HG02970 (cell line): ENCODE data around the gene TGM3.

Experiments used
- ATAC-seq: cut with Tn5 transposase; IDR thresholded peaks from one replicate; pipeline ENCODE4 v1.9.1; 2021; ENCODE audit warnings: mild to moderate bottlenecking, moderate library complexity, moderate number of reproducible peaks; ENCODE audit not compliant: unreplicated experiment, low FRiP score

TGM3 gene

DNA sequence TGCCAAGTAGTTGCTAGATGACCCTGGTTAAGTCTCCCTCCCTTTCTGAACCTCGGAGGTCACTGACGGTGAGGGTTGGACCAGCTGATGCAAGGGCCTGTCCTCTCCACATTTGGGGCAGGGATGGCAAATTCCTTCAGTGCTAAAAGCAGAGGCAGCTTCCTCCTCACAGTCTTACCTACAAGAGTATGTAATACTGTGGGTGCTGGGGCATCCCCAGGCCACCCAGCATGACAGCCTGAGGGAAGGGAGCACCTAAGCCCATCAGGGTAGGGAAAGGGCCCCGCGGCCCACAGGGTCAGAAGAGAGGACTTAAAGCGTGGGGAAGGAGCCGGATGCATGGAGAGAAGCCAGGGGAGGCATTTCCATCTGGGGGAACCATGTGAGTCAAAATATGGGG is 38.0 kb downstream of the TGM3 start:
- ATAC-seq, result no peak

DNA sequence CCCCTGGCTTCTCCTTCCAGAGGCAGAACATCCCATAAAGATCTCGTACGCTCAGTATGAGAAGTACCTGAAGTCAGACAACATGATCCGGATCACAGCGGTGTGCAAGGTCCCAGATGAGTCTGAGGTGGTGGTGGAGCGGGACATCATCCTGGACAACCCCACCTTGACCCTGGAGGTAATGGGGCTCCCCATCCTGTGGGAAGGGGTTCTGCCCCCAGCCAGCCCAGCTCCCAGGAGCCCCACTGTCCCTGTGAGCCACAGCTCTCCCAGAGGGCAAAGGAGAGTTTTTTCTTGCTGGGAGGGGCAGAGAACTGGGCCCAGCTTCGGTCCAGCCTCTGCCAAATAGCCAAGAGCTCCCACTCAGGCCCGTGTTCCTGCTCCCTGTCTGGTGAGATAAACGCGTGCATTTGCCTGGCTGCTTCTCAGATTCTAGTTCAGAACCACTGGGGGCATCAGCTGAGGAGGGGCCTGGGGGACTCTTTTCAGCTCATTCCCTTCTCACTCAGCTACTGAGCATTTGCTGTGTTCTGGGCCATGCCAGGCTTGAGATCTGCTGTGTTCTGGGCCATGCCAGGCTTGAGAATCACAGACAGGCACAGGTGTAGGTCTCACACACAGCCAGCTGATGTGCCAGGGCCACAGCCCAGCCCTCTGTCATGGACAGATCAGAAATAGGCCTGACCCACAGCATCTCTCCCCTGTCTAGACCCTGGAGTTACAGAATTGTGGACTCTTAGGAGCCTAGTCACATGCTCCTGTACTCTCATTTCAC is 39.5 kb downstream of the TGM3 start:
- ATAC-seq, result no peak

DNA sequence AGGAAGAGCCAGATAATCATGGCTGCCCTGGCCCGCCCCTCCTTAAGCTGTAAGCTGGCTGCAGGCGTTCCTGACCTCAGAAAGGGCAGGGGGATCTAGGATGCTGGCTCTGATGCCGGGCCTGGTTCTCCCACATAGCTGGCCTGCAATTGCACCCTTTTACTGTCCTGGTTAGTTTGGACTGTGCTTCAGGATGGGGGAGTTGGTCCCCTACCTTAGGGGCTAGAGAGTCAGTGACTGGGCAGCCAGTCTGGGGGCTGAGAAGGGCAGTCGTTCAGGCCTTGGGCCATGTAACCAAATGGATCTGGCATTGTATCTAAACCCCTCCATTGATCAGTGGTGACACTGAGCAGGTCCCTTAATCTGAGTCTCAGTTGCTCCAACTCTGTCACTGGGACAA is 40.7 kb downstream of the TGM3 start:
- no peak for ATAC-seq

DNA sequence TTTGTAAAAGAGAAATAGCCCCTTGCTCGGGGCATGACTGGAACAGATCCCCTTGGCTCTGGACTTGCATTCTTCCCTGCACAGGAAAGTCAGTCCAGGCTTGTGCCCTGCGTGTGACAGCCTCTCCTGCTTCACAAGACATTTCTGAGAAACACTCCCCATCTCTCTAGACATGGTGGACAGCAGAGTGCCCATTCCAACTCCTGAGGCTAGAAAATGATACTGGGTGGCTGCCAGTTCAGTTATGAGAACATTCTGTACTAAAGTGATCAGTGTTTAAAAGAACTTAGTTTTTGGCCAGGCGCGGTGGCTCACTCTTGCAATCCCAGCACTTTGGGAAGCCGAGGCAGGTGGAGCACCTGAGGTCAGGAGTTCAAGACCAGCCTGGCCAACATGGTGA is 41.3 kb downstream of the TGM3 start:
- ATAC-seq, result no peak

DNA sequence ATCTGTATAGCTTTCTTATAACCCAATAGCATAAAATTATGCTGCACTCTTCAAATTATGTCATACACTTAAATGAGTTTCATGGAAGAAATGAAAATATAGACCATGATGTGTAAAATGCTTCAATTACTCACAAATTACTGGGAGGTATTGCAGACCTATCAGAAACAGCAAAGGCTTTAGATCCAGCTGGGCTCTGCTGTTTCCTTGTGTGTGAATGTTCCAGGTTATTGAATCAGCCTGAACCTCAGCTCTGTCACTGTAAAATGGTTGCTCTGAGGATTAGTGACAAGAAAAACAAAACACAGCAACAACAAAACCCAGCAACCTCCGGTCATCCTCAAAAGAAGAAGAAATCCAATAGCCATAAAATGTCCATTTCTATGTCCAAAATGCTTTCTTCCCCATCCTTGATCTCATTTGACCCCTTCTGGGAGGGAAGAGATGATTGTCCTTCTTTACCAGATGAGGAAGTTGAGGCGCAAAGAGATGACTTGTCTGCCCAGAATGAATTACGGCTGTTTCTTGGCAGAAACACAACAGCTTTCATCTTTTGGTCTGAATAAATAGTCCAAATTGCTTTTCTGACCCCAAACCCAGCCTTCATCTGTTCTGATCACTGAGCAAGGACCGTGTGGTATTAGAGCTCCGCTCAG is 42.7 kb downstream of the TGM3 start:
- ATAC-seq, result no peak

DNA sequence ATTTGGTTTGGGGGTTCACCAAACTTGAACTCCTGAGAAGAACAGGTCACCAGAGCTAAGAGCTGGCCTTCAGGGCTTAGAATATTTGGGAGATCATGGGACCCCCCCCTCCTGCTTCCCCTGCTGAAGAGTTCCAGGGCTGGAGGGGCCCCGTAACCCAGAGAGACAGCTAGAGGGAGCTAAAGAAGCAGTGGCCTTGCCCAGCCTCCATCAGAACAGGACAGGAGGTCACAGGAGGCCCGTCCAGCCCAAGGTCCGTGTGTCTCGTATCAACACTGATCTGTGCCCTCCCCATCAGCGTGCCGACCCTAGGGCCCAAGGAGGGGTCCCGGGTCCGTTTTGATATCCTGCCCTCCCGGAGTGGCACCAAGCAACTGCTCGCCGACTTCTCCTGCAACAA is 44.3 kb downstream of the TGM3 start:
- no peak for ATAC-seq

DNA sequence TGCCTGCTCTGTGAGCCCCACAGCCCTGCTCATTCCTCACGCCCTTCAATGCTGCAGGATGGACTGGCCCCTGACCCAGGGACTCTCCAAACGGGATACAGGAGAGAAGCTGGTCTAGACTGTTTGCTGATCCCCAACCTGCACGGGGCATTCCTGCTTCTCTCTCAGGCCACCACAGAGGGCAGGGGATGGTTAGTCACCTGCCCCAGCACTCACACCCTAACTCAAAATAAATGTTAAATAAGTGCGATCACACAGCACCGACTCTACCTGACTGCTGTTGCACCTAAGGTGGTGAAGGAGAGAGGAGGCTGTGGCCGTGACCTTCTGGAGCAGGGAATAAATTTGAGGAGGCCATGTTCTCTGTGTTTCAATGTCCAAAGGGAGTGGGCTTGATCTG is 45.0 kb downstream of the TGM3 start:
- ATAC-seq, result no peak

DNA sequence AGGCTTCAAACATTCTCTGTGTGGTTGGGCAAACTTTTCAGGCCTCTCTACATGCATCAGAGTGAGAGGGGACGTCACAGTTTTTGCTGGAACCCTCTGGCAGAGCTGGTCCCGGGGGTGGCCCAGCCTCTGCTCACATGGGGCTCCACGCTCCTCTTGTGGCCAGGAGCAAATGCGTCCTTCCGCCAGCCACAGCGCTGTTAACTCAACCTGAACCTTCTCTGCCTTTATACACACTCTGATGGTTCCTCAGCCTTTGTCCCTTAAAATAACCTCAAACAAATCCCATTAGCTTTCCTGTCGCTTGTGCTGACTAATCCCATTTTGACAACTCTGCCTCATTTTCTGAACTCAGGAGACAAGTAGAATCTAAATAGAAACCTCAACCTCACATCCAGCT is 45.5 kb downstream of the TGM3 start:
- ATAC-seq, result no peak

DNA sequence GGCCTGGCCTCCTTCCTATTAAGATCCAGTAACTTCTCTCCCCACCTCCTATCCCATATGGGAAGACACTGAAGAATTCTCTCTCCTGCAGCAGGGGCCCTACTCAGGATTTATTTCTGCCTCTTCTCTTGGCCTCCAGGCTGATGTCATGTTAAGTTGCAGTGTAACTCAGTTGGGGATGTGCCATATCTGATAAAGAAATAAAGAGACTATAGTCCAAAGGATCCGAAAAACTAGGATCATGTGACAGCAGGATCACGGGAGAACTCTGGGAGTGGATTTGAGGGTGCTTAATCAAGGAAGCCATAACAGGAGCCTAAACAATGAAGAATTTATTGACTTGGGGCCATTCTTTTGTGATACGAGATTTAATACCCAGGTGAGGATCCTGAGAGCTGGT is 46.4 kb downstream of the TGM3 start:
- no peak for ATAC-seq

DNA sequence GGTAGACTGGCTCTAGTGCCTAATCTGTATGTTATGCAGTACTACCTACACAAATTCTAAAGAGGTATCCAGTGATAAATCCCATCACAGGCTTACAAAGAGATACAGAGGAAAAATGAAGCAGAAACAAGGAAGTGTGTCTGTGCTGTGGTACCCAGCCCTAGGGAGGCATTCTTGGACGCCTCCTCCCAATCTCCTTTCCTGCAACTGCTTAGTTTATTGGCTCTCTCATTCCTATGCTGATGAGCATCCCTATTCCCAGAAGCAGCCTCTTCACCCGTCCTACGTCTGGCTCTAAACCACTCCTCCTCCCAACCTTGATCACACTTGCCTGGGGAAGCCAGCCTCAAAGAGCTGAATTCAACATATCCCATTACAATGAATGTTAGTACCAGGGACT is 50.4 kb downstream of the TGM3 start:
- ATAC-seq, result no peak

DNA sequence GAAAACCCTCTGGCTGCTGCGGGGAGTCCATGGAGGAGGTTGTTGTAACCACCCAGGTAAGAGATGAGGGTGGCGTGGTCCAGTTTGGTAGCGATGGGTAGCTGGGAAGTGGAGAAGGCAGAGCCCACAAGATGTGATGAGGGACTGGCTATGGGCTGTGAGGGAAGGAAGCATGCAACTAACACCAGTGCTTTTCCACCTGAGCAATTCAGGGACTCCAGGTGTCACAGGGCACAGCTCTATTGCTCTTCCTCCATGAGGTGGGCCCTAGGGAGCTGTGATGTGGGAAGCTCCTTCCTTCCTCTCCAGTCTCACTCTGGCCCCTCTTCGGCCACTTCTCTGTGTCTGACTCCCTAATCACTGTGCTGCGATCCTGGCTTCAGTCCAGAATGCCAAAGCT is 52.5 kb downstream of the TGM3 start:
- no peak for ATAC-seq

DNA sequence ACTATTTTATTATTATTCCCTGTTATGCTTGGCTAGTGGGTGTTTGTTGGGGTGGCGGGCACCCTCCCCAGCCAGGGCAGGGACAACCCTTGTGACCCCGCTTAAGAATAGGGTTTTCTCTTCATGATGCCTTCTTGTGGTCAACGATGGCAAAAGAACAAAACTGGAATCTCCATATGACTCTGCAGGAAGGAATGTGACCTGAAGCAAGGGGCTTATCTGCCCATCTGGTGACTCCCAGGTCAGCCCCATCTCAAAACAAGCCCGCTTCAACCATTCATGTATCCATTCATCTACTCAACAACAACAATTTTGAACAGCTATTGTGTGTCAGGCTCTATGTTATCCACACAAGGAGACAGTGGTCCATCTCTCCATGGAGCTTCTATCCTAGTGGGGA is 54.0 kb downstream of the TGM3 start:
- no peak for ATAC-seq

DNA sequence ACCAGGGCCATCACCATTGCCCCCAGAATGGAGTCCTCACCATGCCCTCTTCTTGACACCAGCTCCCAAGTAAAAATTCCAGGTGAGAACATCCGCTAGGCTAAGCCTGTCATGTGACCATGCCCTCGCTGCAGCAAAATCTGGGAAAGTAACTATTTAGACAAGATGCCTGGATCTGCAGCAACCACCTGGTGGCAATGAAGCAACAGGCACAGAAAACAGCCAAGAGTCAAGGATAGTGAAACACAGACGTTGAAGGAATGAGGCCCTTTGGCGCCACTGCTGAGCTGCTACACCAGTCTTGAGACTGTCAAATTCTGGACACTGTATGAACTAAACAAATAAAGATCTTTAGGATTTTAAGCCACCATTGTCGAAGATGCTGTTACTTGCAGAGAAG is 54.8 kb downstream of the TGM3 start:
- no peak for ATAC-seq

DNA sequence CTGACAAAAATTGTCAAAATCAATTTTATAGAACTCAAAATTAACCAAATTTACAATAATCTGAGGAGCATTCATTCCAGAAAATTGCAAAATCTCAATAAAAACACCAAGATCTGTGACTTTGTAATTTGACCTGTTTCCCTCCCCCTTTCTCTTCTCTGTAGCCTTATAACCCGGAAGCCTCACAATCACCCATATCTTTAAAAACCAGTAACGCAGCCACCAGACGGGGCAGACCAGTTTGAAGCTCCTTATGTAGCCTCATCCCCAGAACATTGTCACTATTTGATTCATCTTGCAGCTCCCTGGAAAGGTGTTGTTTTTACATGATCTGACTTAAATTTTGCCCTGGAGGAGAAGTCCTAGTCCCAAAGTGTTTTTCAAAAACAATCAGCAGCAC is 57.4 kb downstream of the TGM3 start:
- no peak for ATAC-seq

DNA sequence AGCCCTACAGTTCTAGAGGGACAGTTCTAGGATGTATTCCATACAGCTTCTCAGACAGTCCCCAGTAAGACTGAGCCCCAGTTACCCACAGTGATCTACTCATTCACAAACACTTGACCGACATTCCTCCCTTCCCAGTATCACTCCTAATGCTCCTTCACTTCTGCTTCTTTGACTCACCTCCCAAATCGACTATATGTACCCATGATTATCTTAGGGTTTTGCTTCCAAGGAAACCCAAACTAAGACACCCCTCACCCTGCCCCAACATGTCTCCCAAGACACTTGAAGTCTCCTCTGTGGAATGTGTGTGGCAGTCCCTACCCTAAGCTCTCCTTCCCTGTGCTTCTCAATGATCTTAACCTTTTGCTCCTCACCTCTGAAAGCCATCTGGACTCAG is 61.3 kb downstream of the TGM3 start:
- no peak for ATAC-seq

DNA sequence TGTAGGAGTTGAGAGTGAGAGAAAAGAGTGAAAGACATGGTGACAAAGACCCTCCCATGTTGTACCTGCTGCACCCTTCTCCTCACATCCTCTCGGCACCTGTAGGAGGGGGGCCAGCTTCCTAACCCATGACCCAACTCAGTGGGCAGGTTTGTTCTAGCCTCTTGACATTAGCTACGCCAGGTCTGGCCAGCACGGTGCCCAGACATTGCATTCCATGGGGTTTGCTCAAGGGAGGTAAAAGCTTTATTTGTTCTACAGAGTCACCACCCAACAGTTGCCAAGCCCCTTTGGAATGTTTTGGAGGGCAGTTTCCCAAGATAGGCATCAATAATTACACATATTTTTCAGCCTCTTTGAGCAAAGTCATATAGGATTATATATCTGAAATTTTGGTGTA is 62.2 kb downstream of the TGM3 start:
- ATAC-seq, result no peak

DNA sequence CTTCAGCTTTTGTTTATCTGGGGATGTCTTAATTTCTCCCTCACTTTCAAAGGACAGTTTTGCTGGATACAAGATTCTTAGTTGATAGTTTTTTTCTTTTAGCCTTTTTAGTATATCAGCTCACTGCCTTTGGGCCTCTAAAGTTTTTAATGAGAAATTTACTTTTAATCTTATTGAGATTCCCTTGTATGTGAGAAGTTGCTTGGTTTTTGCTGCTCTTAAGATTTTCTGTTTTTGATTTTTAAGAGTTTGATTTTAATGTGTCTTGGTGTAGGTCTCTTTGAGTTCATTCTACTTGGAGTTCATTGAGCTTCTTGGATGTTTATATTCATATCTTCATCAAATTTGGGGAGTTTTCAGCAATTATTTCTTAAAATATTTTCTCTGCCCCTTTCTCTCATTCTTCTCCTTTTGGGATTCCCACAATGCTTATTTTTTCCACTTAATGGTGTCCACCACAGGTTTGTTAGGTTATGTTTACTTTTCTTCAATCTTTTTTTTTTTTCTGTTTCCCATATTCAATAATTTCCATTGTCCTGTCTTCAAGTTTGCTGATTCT is 65.3 kb downstream of the TGM3 start:
- ATAC-seq, result no peak

DNA sequence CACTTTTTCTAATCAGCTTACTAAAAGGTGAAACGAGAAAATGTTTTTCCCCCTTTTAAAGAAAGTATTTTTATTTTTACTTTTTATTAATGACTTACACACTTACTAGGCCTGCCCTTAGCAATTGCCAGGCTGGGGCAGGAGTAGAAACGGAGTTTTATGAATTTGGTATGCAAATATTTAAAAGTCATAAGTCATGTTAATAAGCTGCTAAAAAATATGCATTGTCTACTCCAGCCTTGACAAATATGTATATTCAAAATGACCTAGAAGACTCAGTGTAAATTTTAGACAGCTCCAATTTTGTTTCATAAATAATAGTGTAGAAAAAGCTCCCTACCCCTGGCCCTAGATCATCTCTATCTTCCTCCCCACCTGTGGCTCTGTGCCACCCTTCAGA is 67.4 kb downstream of the TGM3 start:
- ATAC-seq, result no peak

DNA sequence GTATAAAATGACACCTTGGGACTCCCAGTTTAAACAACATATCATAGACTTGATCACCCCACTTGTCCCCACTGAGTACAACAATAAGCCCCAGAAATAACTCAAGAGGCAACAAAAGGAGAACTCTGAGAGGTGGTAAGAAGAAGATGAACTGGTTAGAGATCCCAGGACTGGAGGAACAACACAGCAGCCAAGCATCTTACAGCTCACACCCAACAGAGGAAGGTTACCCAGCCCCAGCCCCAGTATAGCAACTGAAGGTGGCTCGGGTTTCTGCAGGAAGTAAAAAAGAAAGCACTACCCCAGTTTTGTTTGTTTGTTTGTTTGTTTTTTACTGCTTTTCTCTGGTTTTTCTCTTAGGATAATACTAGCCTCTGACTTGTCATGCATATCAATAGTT is 67.8 kb downstream of the TGM3 start:
- ATAC-seq, result no peak

DNA sequence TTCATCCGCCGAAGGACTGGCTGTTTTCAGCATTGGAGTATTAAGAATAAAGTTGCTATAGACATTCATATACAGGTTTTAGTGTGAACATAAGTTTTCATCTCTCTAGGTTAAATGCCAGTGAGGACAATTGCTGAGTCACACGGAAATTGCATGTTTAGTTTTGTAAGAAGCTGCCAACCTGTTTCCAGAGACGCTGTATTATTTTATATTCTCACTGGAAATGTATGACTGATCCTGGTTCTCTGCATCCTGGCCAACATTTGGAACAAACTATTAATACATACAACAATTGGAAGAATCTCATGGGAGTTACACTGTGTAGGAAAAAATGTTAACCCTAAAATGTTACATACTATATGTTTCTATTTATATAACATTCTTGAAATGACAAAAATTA is 68.2 kb downstream of the TGM3 start:
- ATAC-seq, result no peak

DNA sequence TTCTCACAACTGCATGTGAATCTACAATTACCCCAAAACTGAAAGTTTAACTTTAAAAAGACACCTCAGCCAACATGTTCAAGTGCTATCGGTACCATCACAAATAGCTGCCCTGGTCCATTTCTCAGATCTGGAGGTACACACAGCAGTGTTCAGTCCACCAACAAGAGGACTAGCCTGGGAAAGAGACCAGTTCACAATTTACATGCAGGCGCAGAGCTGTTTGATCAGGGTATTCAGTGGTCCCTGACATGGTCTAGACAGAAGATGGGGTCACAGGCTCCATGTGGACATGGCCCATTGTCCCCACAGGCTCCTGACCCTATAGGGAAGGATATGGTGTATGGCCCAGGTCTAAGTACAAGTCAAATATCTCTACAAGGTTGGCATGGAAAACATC is 69.3 kb downstream of the TGM3 start:
- ATAC-seq, result no peak

DNA sequence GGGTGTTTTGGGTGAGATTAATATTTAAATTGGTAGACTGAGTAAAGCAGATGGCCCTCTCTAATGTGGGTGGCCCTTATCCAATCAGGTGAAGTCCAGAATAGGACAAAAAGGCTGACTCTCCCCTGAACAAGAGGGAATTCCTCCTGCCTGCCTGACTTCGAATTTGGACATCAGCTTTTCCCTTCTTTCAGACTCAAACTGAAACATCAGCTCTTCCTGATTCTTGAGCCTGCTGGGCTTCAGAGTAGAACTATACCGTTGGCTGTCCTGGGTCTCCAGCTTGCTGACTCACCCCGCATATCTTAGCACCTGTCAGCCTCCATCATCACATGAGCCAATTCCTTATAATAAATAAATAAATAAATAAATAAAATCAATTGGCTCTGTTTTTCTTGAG is 69.9 kb downstream of the TGM3 start:
- no peak for ATAC-seq
